GM13976 (cell line): ENCODE results near the gene HPCAL4.
A peak's percentile ranks its signal among the peaks of the same experiment; 100 is the strongest.

Experiments used
- DNase-seq: peaks from one replicate; pipeline ENCODE4 v3.0.0; 2012; ENCODE audit warnings: low spot score
- in situ Hi-C: fragments of 300-500 bp; cut with MboI; formaldehyde crosslinking; loops from one replicate; pipeline ENCODE4 v1.12.0; 2022; ENCODE audit warnings: low sequenced_read_pairs, mixed read lengths, inconsistent platforms; ENCODE audit not compliant: unreplicated experiment
- TF ChIP-seq, protein P1 (sequence below): IDR thresholded peaks from 2 replicates; pipeline ENCODE4 v1.5.1; 2012; ENCODE audit warnings: borderline replicate concordance, mild to moderate bottlenecking; ENCODE audit not compliant: insufficient read depth; ENCODE audit errors: extremely low read depth, missing control alignments, control extremely low read depth

HPCAL4 gene

DNA sequence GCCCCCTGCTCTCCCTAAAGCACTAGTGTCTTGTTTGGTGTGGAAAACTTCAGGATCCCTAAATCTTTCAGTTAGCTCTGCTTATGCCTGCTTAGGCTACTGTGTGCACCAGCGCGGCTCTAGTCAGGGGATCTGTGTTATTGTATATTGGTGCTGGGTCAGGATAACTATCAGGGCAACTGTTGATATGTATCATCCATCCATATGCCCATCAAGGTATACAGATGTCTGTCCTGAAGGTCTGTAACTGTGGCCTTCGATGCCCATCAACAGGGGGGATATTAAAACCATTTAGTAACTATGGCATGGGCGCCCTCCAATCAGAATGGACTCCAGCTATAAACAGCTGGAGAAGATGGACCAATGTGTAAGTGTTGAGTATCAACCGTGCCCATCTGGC lies 31.7 kb downstream of the HPCAL4 start:
- in situ Hi-C loops = no loop called here
- TF ChIP-seq, protein P1, sequence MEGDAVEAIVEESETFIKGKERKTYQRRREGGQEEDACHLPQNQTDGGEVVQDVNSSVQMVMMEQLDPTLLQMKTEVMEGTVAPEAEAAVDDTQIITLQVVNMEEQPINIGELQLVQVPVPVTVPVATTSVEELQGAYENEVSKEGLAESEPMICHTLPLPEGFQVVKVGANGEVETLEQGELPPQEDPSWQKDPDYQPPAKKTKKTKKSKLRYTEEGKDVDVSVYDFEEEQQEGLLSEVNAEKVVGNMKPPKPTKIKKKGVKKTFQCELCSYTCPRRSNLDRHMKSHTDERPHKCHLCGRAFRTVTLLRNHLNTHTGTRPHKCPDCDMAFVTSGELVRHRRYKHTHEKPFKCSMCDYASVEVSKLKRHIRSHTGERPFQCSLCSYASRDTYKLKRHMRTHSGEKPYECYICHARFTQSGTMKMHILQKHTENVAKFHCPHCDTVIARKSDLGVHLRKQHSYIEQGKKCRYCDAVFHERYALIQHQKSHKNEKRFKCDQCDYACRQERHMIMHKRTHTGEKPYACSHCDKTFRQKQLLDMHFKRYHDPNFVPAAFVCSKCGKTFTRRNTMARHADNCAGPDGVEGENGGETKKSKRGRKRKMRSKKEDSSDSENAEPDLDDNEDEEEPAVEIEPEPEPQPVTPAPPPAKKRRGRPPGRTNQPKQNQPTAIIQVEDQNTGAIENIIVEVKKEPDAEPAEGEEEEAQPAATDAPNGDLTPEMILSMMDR = no peak
- no peak for DNase-seq

DNA sequence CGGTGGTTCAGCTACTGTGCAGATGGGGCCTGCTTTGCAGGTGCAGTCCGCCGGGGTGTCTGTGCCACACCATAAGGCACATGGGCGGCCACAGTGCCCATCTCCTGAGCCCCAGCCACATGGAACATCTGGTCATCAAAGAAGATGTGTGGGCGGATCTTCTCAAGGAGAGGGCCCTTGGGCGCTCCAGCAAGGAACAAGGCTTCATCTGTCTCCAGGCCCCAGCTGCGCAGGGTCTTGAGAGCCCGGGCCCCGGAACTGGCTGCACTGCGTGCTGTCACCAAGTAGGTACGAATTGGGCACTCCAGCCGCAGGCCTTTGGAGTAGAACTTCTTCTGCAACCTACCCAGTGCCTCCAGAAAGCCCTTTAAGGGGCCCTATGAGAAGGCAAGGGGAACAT lies 32.1 kb downstream of the HPCAL4 start:
- no peak for DNase-seq
- TF ChIP-seq, protein P1 = no peak
- in situ Hi-C loops = no loop called here

- DNase-seq = peak; percentile 76
- in situ Hi-C loops = no loop called here
- TF ChIP-seq, protein P1 = peak; percentile 76
Observed at GRCh38 chr1:39657923-39658485, 33.2 kb downstream of the HPCAL4 start.

- in situ Hi-C loops = no loop called here
- TF ChIP-seq, protein P1 = no peak
- no peak for DNase-seq
Observed at GRCh38 chr1:39657402-39657801, 33.8 kb downstream of the HPCAL4 start.

DNA sequence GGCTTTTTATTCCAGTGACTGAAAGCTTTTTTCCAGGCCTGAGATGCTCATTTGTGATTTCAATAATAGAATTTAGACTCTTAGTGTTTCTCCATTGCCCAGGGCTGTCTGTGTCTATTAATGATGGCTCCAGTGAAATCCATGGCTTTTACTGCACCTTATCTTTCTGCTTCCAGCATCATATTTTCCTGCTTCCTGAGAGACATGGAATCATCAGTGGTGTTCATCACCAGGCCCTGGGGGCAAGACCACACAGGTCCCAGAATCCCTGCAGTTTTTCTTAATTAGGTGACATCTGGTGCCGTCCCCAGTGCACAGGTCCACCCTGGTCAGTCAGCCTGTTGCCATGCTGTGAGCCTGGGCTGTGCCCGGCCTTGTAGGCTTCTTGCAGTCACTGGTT lies 34.8 kb downstream of the HPCAL4 start:
- in situ Hi-C loops = no loop called here
- TF ChIP-seq, protein P1 = no peak
- no peak for DNase-seq

DNA sequence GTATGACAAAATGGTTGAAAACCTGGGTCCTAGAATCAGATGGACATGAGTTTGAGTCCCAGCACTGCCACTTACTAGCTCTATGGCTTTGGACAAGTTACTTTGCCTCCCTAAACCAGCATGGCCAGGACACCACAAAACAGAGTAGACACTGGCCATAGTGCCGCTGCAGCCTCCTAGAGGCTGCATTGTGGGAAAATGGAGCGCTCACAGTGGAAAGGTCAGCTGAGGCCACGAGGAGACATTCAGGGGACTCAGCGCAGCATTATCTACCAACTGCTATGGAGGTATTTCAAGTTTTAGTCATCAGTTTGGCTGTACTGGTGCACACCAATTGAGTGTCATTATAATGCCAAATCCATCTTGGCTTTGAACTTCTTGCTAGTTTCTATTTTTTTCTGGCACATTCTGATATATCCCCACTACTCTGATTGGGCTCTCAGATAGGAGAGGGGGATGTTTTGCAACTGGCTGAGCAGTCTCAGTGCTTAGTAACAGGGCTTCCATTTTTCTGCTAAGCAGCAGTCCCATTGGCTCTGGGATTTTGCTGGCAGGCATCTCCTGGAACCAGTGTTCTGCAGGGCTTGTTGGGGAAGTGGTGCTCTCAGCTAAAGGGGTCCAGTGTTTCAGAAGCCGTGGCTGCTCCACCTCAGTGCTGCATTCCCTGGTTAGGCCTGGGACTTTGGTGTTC lies 35.5 kb downstream of the HPCAL4 start:
- in situ Hi-C loops = no loop called here
- no peak for DNase-seq
- TF ChIP-seq, protein P1 = no peak
